Activated CD8-positive, alpha-beta memory T cell treated with anti-CD3 and anti-CD28 coated beads, Interleukin-2, amount 50 U/mL, for 24 hours (primary cell): ENCODE measurements around the gene PCOLCE2.

Experiments
- DNase-seq: peaks from one replicate; pipeline ENCODE4 v3.0.0-alpha.2; 2020; ENCODE audit errors: extremely low read depth

The PCOLCE2 gene

GRCh38 chr3:142815803-142816202, 73.1 kb downstream of the PCOLCE2 start:
- no peak for DNase-seq

- DNase-seq: no peak
These were observed 79.6 kb downstream of the PCOLCE2 start for GRCh38 chr3:142809259-142809658.

- no peak for DNase-seq
These were observed 80.6 kb downstream of the PCOLCE2 start for GRCh38 chr3:142808103-142808917.

GRCh38 chr3:142802891-142803290, 86.0 kb downstream of the PCOLCE2 start:
- no peak for DNase-seq

GRCh38 chr3:142801746-142802145, 87.1 kb downstream of the PCOLCE2 start:
- no peak for DNase-seq

GRCh38 chr3:142796823-142797222, 92.1 kb downstream of the PCOLCE2 start:
- DNase-seq: no peak

- no peak for DNase-seq
These were observed 93.6 kb downstream of the PCOLCE2 start for GRCh38 chr3:142795332-142795731.

GRCh38 chr3:142794508-142794907, 94.4 kb downstream of the PCOLCE2 start:
- no peak for DNase-seq

GRCh38 chr3:142787719-142788118, 101.2 kb downstream of the PCOLCE2 start:
- DNase-seq: no peak

GRCh38 chr3:142785996-142786395, 102.9 kb downstream of the PCOLCE2 start:
- no peak for DNase-seq

GRCh38 chr3:142784228-142784627, 104.7 kb downstream of the PCOLCE2 start:
- no peak for DNase-seq

- no peak for DNase-seq
These were observed 106.3 kb downstream of the PCOLCE2 start for GRCh38 chr3:142782616-142783015.

- DNase-seq: no peak
These were observed 109.3 kb downstream of the PCOLCE2 start for GRCh38 chr3:142779591-142779990.

- no peak for DNase-seq
These were observed 110.3 kb downstream of the PCOLCE2 start for GRCh38 chr3:142778541-142778940.

GRCh38 chr3:142777927-142778326, 111.0 kb downstream of the PCOLCE2 start:
- no peak for DNase-seq

- DNase-seq: no peak
These were observed 120.5 kb downstream of the PCOLCE2 start for GRCh38 chr3:142768338-142768737.
